GM19328 (cell line): Measurements from ENCODE around the gene PRPH2.
"Not testable (repeated sequence)": the region's sequence is repeated elsewhere in the genome, so short reads cannot be mapped to it uniquely, and the experiment has no call there.

ENCODE experiments used
- ATAC-seq: cut with Tn5 transposase; IDR thresholded peaks from one replicate; pipeline ENCODE4 v1.9.1; 2021; ENCODE audit warnings: mild to moderate bottlenecking, moderate library complexity; ENCODE audit not compliant: unreplicated experiment

Gene PRPH2

GRCh38 chr6:42742116-42742894 lies 19.9 kb upstream of the PRPH2 start:
- ATAC-seq: no peak

- ATAC-seq: no peak
Observed at GRCh38 chr6:42740725-42741124, 18.3 kb upstream of the PRPH2 start.

- no peak for ATAC-seq
Observed at GRCh38 chr6:42735976-42736375, 13.6 kb upstream of the PRPH2 start.

GRCh38 chr6:42733867-42734481 lies 11.6 kb upstream of the PRPH2 start:
- ATAC-seq: not testable (repeated sequence)

- no peak for ATAC-seq
Observed at GRCh38 chr6:42729731-42730130, 7.3 kb upstream of the PRPH2 start.

- no peak for ATAC-seq
Observed at GRCh38 chr6:42727627-42728026, 5.2 kb upstream of the PRPH2 start.

- no peak for ATAC-seq
Observed at GRCh38 chr6:42727087-42727611, 4.8 kb upstream of the PRPH2 start.

GRCh38 chr6:42726485-42727086 lies 4.2 kb upstream of the PRPH2 start:
- peak; percentile 65 for ATAC-seq

GRCh38 chr6:42726026-42726425 lies 3.6 kb upstream of the PRPH2 start:
- ATAC-seq: no peak

GRCh38 chr6:42724825-42725224 lies 2.4 kb upstream of the PRPH2 start:
- ATAC-seq: no peak

- no peak for ATAC-seq
Observed at GRCh38 chr6:42720739-42721138, 1.7 kb downstream of the PRPH2 start.

- ATAC-seq: no peak
Observed at GRCh38 chr6:42715871-42716270, 6.5 kb downstream of the PRPH2 start.

- no peak for ATAC-seq
Observed at GRCh38 chr6:42714098-42714761, 8.2 kb downstream of the PRPH2 start.

- no peak for ATAC-seq
Observed at GRCh38 chr6:42711930-42712329, 10.5 kb downstream of the PRPH2 start.

GRCh38 chr6:42710316-42710715 lies 12.1 kb downstream of the PRPH2 start:
- ATAC-seq: no peak

GRCh38 chr6:42709871-42710270 lies 12.5 kb downstream of the PRPH2 start:
- ATAC-seq: no peak

- ATAC-seq: no peak
Observed at GRCh38 chr6:42708096-42708495, 14.3 kb downstream of the PRPH2 start.

GRCh38 chr6:42707595-42707994 lies 14.8 kb downstream of the PRPH2 start:
- no peak for ATAC-seq

GRCh38 chr6:42704937-42705374 lies 17.4 kb downstream of the PRPH2 start:
- ATAC-seq: no peak

GRCh38 chr6:42704251-42704936 lies 18.0 kb downstream of the PRPH2 start:
- no peak for ATAC-seq

- ATAC-seq: not testable (repeated sequence)
Observed at GRCh38 chr6:42702786-42703185, 19.6 kb downstream of the PRPH2 start.
